IMR-90 (cell line): ENCODE data around the gene PRKAG1. TPM values are rescaled to one million over a fixed set of nuclear protein-coding genes. Genes with fewer than 3 reads are reported as not detected.

Experiments used
- ATAC-seq: fragments of 200-7000 bp; cut with Tn5 transposase; 2 replicates; pipeline ENCODE4 v1.9.1; 2020; ENCODE audit warnings: low read depth, mild to moderate bottlenecking, moderate library complexity
- BruUV-seq: library from RNA; stranded (reverse); fragments of 400-500 nt; replicated peaks from 2 replicates; lab custom pipeline; 2021; lab: Mats Ljungman, UMichigan
- CTCF ChIA-PET: fragments of 300-600 bp; formaldehyde crosslinking; extraction: SDS; loops from one replicate; lab custom pipeline; 2021; ENCODE audit warnings: antibody characterized with exemption; lab: Yijun Ruan, JAX
- POLR2A ChIA-PET: fragments of 300-600 bp; sonication (Branson Sonifier 250); formaldehyde crosslinking; loops from one replicate; lab custom pipeline; 2022; ENCODE audit warnings: antibody characterized with exemption; ENCODE audit not compliant: unreplicated experiment; lab: Charles Lee
- DNase-seq: peaks from one replicate; pipeline ENCODE4 v3.0.0; 2013
- H2AFZ ChIP-seq: replicated peaks from 2 replicates; pipeline ENCODE3; 2013; ENCODE audit warnings: low read length, mild to moderate bottlenecking; ENCODE audit not compliant: poor library complexity
- H2AK5ac ChIP-seq: 2 replicates; pipeline ENCODE4 v1.6.1; 2013; ENCODE audit warnings: low read depth, low read length, inconsistent platforms
- H2AK9ac ChIP-seq: replicated peaks from 2 replicates; pipeline ENCODE3; 2013; ENCODE audit warnings: mild to moderate bottlenecking, low read depth, low read length, moderate library complexity; ENCODE audit not compliant: poor library complexity
- H2BK120ac ChIP-seq: 2 replicates; pipeline ENCODE4 v1.6.1; 2013; ENCODE audit warnings: low read depth, low read length, inconsistent platforms
- H2BK15ac ChIP-seq: 3 replicates; pipeline ENCODE4 v1.6.1; 2013; ENCODE audit warnings: low read depth, low read length, inconsistent platforms
- H2BK20ac ChIP-seq: 2 replicates; pipeline ENCODE4 v1.6.1; 2013; ENCODE audit warnings: low read depth, mild to moderate bottlenecking, inconsistent platforms, low read length, moderate library complexity
- H2BK5ac ChIP-seq: 2 replicates; pipeline ENCODE4 v1.6.1; 2013; ENCODE audit warnings: mild to moderate bottlenecking, low read depth, low read length, inconsistent platforms; ENCODE audit not compliant: poor library complexity, severe bottlenecking
- H3K14ac ChIP-seq: replicated peaks from 2 replicates; pipeline ENCODE4 v1.6.1; 2013; ENCODE audit warnings: low read depth, low read length, inconsistent platforms
- H3K18ac ChIP-seq: 2 replicates; pipeline ENCODE4 v1.6.1; 2013; ENCODE audit warnings: low read depth, low read length, control low read depth
- H3K23ac ChIP-seq: 2 replicates; pipeline ENCODE4 v1.6.1; 2013; ENCODE audit warnings: low read depth, low read length, inconsistent platforms
- H3K27ac ChIP-seq: 2 replicates; pipeline ENCODE4 v1.5.1; 2013; ENCODE audit warnings: mild to moderate bottlenecking, control low read depth, low read length; ENCODE audit not compliant: insufficient read depth
- H3K27me3 ChIP-seq: 2 replicates; pipeline ENCODE4 v1.6.1; 2013; ENCODE audit warnings: low read length; ENCODE audit not compliant: control insufficient read depth, insufficient read depth
- H3K36me3 ChIP-seq: 2 replicates; pipeline ENCODE4 v1.6.1; 2013; ENCODE audit warnings: low read length, mixed read lengths; ENCODE audit not compliant: control insufficient read depth, insufficient read depth
- H3K4ac ChIP-seq: 2 replicates; pipeline ENCODE4 v1.6.1; 2013; ENCODE audit warnings: low read depth, low read length, inconsistent platforms
- H3K4me1 ChIP-seq: 2 replicates; pipeline ENCODE4 v1.6.1; 2013; ENCODE audit warnings: low read length, mixed read lengths; ENCODE audit not compliant: control insufficient read depth, insufficient read depth
- H3K4me2 ChIP-seq: 2 replicates; pipeline ENCODE4 v1.6.1; 2013; ENCODE audit warnings: low read depth, mild to moderate bottlenecking, control low read depth, low read length, moderate library complexity
- H3K4me3 ChIP-seq: 2 replicates; pipeline ENCODE4 v1.5.1; 2013; ENCODE audit warnings: low read depth, mild to moderate bottlenecking, control low read depth, low read length, moderate library complexity; ENCODE audit not compliant: insufficient read depth
- H3K56ac ChIP-seq: 2 replicates; pipeline ENCODE4 v1.6.1; 2013; ENCODE audit warnings: low read length, inconsistent platforms; ENCODE audit not compliant: insufficient read depth; ENCODE audit errors: extremely low read depth
- H3K79me1 ChIP-seq, 2 experiments: 2 replicates each; pipeline ENCODE4 v1.6.1; 2013; ENCODE audit warnings: low read length in 2 of 2, inconsistent platforms in 1 of 2, low read depth in 1 of 2
- H3K9ac ChIP-seq: 2 replicates; pipeline ENCODE4 v1.6.1; 2013; ENCODE audit warnings: low read depth, low read length, control low read depth
- H3K9me1 ChIP-seq: 2 replicates; pipeline ENCODE4 v1.6.1; 2013; ENCODE audit warnings: low read length, inconsistent platforms; ENCODE audit not compliant: insufficient read depth
- H3K9me3 ChIP-seq: 2 replicates; pipeline ENCODE4 v1.6.1; 2013; ENCODE audit warnings: low read length; ENCODE audit not compliant: control insufficient read depth, insufficient read depth
- H4K20me1 ChIP-seq: 2 replicates; pipeline ENCODE4 v1.6.1; 2013; ENCODE audit warnings: low read length, inconsistent platforms; ENCODE audit not compliant: insufficient read depth
- H4K5ac ChIP-seq: 2 replicates; pipeline ENCODE4 v1.6.1; 2013; ENCODE audit warnings: mild to moderate bottlenecking, low read depth, low read length, control low read depth
- H4K8ac ChIP-seq, 2 experiments: 2 replicates each; pipeline ENCODE4 v1.6.1; 2013; ENCODE audit warnings: low read depth in 2 of 2, low read length in 2 of 2, control low read depth in 1 of 2, inconsistent platforms in 1 of 2
- H4K91ac ChIP-seq: 2 replicates; pipeline ENCODE4 v1.6.1; 2013; ENCODE audit warnings: low read depth, low read length, inconsistent platforms; ENCODE audit not compliant: insufficient read depth
- BHLHE40 ChIP-seq: fragments of 150-350 bp; IDR thresholded peaks from 2 replicates; pipeline ENCODE4 v1.6.1; 2016; ENCODE audit warnings: mild to moderate bottlenecking, low read depth, low read length
- CEBPB ChIP-seq: IDR thresholded peaks from 2 replicates; pipeline ENCODE4 v1.6.1; 2012; ENCODE audit warnings: low read depth, low read length, improper control_type of control experiment
- CHD1 ChIP-seq: IDR thresholded peaks from 2 replicates; pipeline ENCODE4 v1.6.1; 2012; ENCODE audit warnings: low read depth, low read length, improper control_type of control experiment
- CTCF ChIP-seq: conservative IDR thresholded peaks from 2 replicates; pipeline ENCODE4 v1.5.1; 2012; ENCODE audit warnings: mild to moderate bottlenecking, low read depth, low read length, improper control_type of control experiment
- ELK1 ChIP-seq: fragments of 150-350 bp; IDR thresholded peaks from 2 replicates; pipeline ENCODE4 v1.6.1; 2016; ENCODE audit warnings: low read depth, mild to moderate bottlenecking, low read length, moderate library complexity, borderline replicate concordance
- FOS ChIP-seq: fragments of 150-350 bp; IDR thresholded peaks from 2 replicates; pipeline ENCODE4 v1.6.1; 2016; ENCODE audit warnings: low read depth, low read length
- MAFK ChIP-seq: IDR thresholded peaks from 2 replicates; pipeline ENCODE4 v1.6.1; 2012; ENCODE audit warnings: low read depth, low read length, improper control_type of control experiment
- MAZ ChIP-seq: IDR thresholded peaks from 2 replicates; pipeline ENCODE4 v1.6.1; 2012; ENCODE audit warnings: low read depth, mild to moderate bottlenecking, low read length, improper control_type of control experiment, moderate library complexity, borderline replicate concordance
- MXI1 ChIP-seq: IDR thresholded peaks from 2 replicates; pipeline ENCODE4 v1.6.1; 2012; ENCODE audit warnings: low read depth, mild to moderate bottlenecking, low read length, moderate library complexity, borderline replicate concordance
- NFE2L2 ChIP-seq: fragments of 150-350 bp; IDR thresholded peaks from 2 replicates; pipeline ENCODE4 v1.6.1; 2016; ENCODE audit warnings: low read depth, mild to moderate bottlenecking, low read length
- POLR2A ChIP-seq: IDR thresholded peaks from 2 replicates; pipeline ENCODE4 v1.6.1; 2012; ENCODE audit warnings: mild to moderate bottlenecking, low read depth, low read length
- RAD21 ChIP-seq: IDR thresholded peaks from 2 replicates; pipeline ENCODE4 v1.6.1; 2012; ENCODE audit warnings: low read length, improper control_type of control experiment
- RCOR1 ChIP-seq: IDR thresholded peaks from 2 replicates; pipeline ENCODE4 v1.6.1; 2012; ENCODE audit warnings: mild to moderate bottlenecking, low read length, improper control_type of control experiment; ENCODE audit not compliant: insufficient replicate concordance
- RFX5 ChIP-seq: IDR thresholded peaks from 2 replicates; pipeline ENCODE4 v1.8.0; 2012; ENCODE audit warnings: low read depth, mild to moderate bottlenecking, low read length, moderate library complexity
- SMC3 ChIP-seq: fragments of 150-350 bp; IDR thresholded peaks from 2 replicates; pipeline ENCODE4 v1.6.1; 2016; ENCODE audit warnings: low read depth, mild to moderate bottlenecking, antibody characterized with exemption, low read length, moderate library complexity
- USF2 ChIP-seq: fragments of 150-350 bp; IDR thresholded peaks from 2 replicates; pipeline ENCODE4 v1.6.1; 2017; ENCODE audit warnings: mild to moderate bottlenecking, antibody characterized with exemption, low read length, low read depth
- WGBS, 2 experiments: methylation state at CpG; one replicate each; pipeline versions ENCODE4 v1.1.5 to v1.1.7; 2013; ENCODE audit warnings: missing lambda C conversion rate in 2 of 2; ENCODE audit not compliant: insufficient read length in 1 of 2; ENCODE audit errors: extremely low coverage in 2 of 2; 5-methylcytosine and 5-hydroxymethylcytosine counted together
- dilution Hi-C: fragments of 300-500 bp; cut with HindIII; formaldehyde crosslinking; loops from one replicate; pipeline ENCODE4 v1.14.3; 2018; ENCODE audit warnings: low sequenced_read_pairs; ENCODE audit not compliant: unreplicated experiment
- in situ Hi-C: fragments of 300-500 bp; cut with MboI; formaldehyde crosslinking; loops from 3 replicates; pipeline ENCODE4 v1.14.3; 2019; ENCODE audit warnings: low sequenced_read_pairs, inconsistent platforms, mixed read lengths
- intact Hi-C: fragments of 100-400 bp; cut with micrococcal nuclease; formaldehyde crosslinking; loops from 2 replicates; pipeline ENCODE4 v1.10.0; 2022
- polyA plus RNA-seq, 3 experiments: library from polyadenylated mRNA; depleted of rRNA; stranded (reverse); fragments of >200 nt; gene quantifications; 2 replicates each; pipeline ENCODE4 v1.2.3, GENCODE V29; 2012; ENCODE audit warnings: low replicate concordance in 1 of 3
- total RNA-seq: library from RNA; depleted of rRNA; stranded (reverse); fragments of >200 nt; gene quantifications from 2 replicates; pipeline ENCODE4 v1.2.3, GENCODE V29; 2012

PRKAG1 gene
- total and polyA plus RNA-seq, 2 of the 4 experiments (the other 2 are of a cell fraction): 81.1 to 106 TPM

GRCh38 chr12:49048953-49049352 is 30.4 kb upstream of the PRKAG1 start:
- H3K4ac ChIP-seq: no peak overlapping the region; the same call in 1 of the 2 replicates
- no peak for DNase-seq
- 0 out of 2 replicates have a peak overlapping the region, but pooled peaks have one; percentile 2 for H2AK5ac ChIP-seq
- no peak overlapping the region for H3K4me2 ChIP-seq
- H3K9ac ChIP-seq: no peak overlapping the region
- no peak for ATAC-seq
- ChIA-PET CTCF (interaction anchor here (1.0 kb wide), 1 partner anchor 15 kb away, joined by 4 read pairs; no protein-coding TSS in a partner anchor), POLR2A (no interaction called here)
- peaks cover 89% of the 10 kb centered on the region for H3K36me3 ChIP-seq
- H3K79me1 ChIP-seq: peaks cover 52 to 75% of the 10 kb centered on the region in 2 experiments
- dilution Hi-C loops: no loop called here
- no peak overlapping the region for H2AFZ ChIP-seq
- BruUV-seq: no TSS peak
- H3K14ac ChIP-seq: no peak overlapping the region
- in situ Hi-C loops: no loop called here
- no peak overlapping the region for H2BK5ac ChIP-seq
- 0 out of 4 replicates have a peak overlapping the region, but pooled peaks of 1 of the 2 experiments have one; percentile 66 for H4K8ac ChIP-seq
- no peaks in the 10 kb centered on the region for H3K27me3 ChIP-seq
- no peak overlapping the region; the same call in 1 of the 2 replicates for H4K91ac ChIP-seq
- TF ChIP-seq CEBPB (no peak), SMC3 (no peak), POLR2A (no peak), MXI1 (no peak), CTCF (no peak), RCOR1 (no peak), FOS (no peak), NFE2L2 (no peak), ELK1 (no peak), USF2 (no peak), CHD1 (no peak), MAZ (no peak), RFX5 (no peak), BHLHE40 (no peak), RAD21 (no peak), MAFK (no peak)
- no peak overlapping the region for H2AK9ac ChIP-seq
- no peak overlapping the region; the same call in 1 of the 2 replicates for H2BK20ac ChIP-seq
- H2BK15ac ChIP-seq: no peak overlapping the region
- H3K23ac ChIP-seq: no peak overlapping the region
- peaks cover 71% of the 10 kb centered on the region for H4K20me1 ChIP-seq
- WGBS, 2 experiments: 92% methylated on average over 4 of the region's 10 CpGs; no CpG with 5 or more reads in 1 of the 2 experiments
- no peaks in the 10 kb centered on the region for H3K9me3 ChIP-seq
- peaks cover 12% of the 10 kb centered on the region for H3K9me1 ChIP-seq
- no peak overlapping the region for H3K56ac ChIP-seq
- H3K4me3 ChIP-seq: no peak overlapping the region
- H2BK120ac ChIP-seq: no peak overlapping the region
- no peak overlapping the region for H3K27ac ChIP-seq
- peaks cover 7% of the 10 kb centered on the region for H3K4me1 ChIP-seq
- H3K18ac ChIP-seq: no peak overlapping the region
- H4K5ac ChIP-seq: no peak overlapping the region
- intact Hi-C loops: no loop called here
